Left ventricle myocardium superior (tissue), 1 donor: Measurements from ENCODE around the gene TP53RK. TPM values are rescaled to one million over a fixed set of nuclear protein-coding genes. Genes with fewer than 3 reads are reported as not detected.

Experiments
- ATAC-seq: fragments of 200-7000 bp; cut with Tn5 transposase; one replicate; pipeline ENCODE4 v1.9.1; 2020; ENCODE audit warnings: mild to moderate bottlenecking, moderate library complexity
- DNase-seq: peaks from one replicate; pipeline ENCODE4 v3.0.0-alpha.2; 2020
- intact Hi-C: fragments of 100-400 bp; cut with micrococcal nuclease; formaldehyde crosslinking; loops from one replicate; pipeline ENCODE4 v1.11.0; 2022
- total RNA-seq: library from RNA; stranded (reverse); fragmentation: NEBNext Ultra II Directional; extraction: Animal tissue kit (Norgen Biotek cat#: 25700); gene quantifications from one replicate; pipeline ENCODE4 v1.2.1, GENCODE V29; 2021
- donor health status: DM: no; HTN: yes; CAD: no; lungs with severe emphysema.

Gene TP53RK
- total RNA-seq, 1 donor from 2014 or later, result 6.1 TPM

- DNase-seq, result no peak
- intact Hi-C loops, result no loop called here
- peak; percentile 15 for ATAC-seq
These were observed 19.8 kb upstream of the TP53RK start for GRCh38 chr20:46709055-46709458.

- intact Hi-C loops, result no loop called here
- no peak for DNase-seq
- no peak for ATAC-seq
These were observed 19.1 kb upstream of the TP53RK start for GRCh38 chr20:46708172-46708860.

- DNase-seq (no peak), ATAC-seq (no peak)
- intact Hi-C loops, result no loop called here
These were observed 17.0 kb upstream of the TP53RK start for GRCh38 chr20:46706242-46706641.

- intact Hi-C loops, result no loop called here
- DNase-seq, result no peak
- no peak for ATAC-seq
These were observed 16.1 kb upstream of the TP53RK start for GRCh38 chr20:46705378-46705729.

GRCh38 chr20:46704714-46705377 lies 15.6 kb upstream of the TP53RK start:
- no peak for ATAC-seq
- DNase-seq, result no peak
- intact Hi-C loops, result no loop called here

GRCh38 chr20:46703435-46703834 lies 14.2 kb upstream of the TP53RK start:
- DNase-seq, result no peak
- no peak for ATAC-seq
- intact Hi-C loops, result no loop called here

GRCh38 chr20:46702447-46703203 lies 13.4 kb upstream of the TP53RK start:
- no peak for DNase-seq
- intact Hi-C loops, result no loop called here
- ATAC-seq, result no peak

- intact Hi-C loops, result no loop called here
- ATAC-seq (no peak), DNase-seq (no peak)
These were observed 12.7 kb upstream of the TP53RK start for GRCh38 chr20:46701986-46702385.

GRCh38 chr20:46701556-46701955 lies 12.3 kb upstream of the TP53RK start:
- DNase-seq (no peak), ATAC-seq (no peak)
- intact Hi-C loops, result no loop called here

- no peak for DNase-seq
- intact Hi-C loops, result no loop called here
- ATAC-seq, result no peak
These were observed 11.8 kb upstream of the TP53RK start for GRCh38 chr20:46701057-46701456.

- intact Hi-C loops, result no loop called here
- DNase-seq, result no peak
- ATAC-seq, result no peak
These were observed 11.2 kb upstream of the TP53RK start for GRCh38 chr20:46700481-46700880.

- ATAC-seq (no peak), DNase-seq (no peak)
- intact Hi-C loops, result no loop called here
These were observed 10.6 kb upstream of the TP53RK start for GRCh38 chr20:46699651-46700359.

GRCh38 chr20:46698788-46699187 lies 9.5 kb upstream of the TP53RK start:
- intact Hi-C loops, result no loop called here
- ATAC-seq (no peak), DNase-seq (no peak)

GRCh38 chr20:46696791-46697279 lies 7.6 kb upstream of the TP53RK start:
- intact Hi-C loops, result no loop called here
- ATAC-seq (no peak), DNase-seq (no peak)

- ATAC-seq (no peak), DNase-seq (no peak)
- intact Hi-C loops, result no loop called here
These were observed 6.6 kb upstream of the TP53RK start for GRCh38 chr20:46695892-46696291.

GRCh38 chr20:46694484-46694883 lies 5.2 kb upstream of the TP53RK start:
- intact Hi-C loops, result no loop called here
- ATAC-seq (peak; percentile 40), DNase-seq (no peak)

GRCh38 chr20:46691196-46691595 lies 2.0 kb upstream of the TP53RK start:
- intact Hi-C loops, result no loop called here
- no peak for ATAC-seq
- no peak for DNase-seq

GRCh38 chr20:46690219-46691106 lies 1.2 kb upstream of the TP53RK start:
- DNase-seq (no peak), ATAC-seq (no peak)
- intact Hi-C loops, result no loop called here

GRCh38 chr20:46689754-46690085 lies 476 bp upstream of the TP53RK start:
- intact Hi-C loops, result no loop called here
- DNase-seq, result no peak
- no peak for ATAC-seq
